ENCODE data around the gene ELOVL3. TPM values are rescaled to one million over a fixed set of nuclear protein-coding genes. Genes with fewer than 3 reads are reported as not detected.

ELOVL3 gene
- total RNA-seq, 1 donor from 2014 or later: 0.27 TPM

DNA sequence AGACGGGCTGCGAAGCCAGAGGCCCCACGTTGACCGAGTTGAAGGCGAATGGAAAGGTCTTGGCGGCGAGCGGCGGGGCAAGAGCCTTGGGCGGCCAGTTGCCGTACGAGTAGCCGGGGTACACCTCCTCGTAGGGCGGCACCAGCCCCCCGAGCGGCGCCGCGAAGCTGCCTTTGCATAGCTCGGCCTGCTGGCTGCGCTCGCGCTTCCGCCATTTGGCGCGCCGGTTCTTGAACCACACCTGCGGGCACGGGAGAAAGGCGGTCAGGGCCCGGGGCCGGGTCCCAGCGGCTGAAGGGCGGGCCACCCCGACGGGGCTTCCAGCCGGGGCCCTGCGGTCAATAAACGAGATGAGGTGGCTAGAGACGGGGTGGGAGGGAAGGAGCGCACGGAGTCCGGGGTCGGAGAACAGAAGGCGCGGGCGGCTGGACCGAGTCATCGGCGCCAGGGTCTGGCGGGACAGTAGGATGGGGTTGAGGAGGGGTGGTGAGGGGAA, 4.8 kb downstream of the ELOVL3 start:
- Mint-ChIP-seq H3K9me3 (no peaks in the 10 kb centered on the region), H3K36me3 (no peaks in the 10 kb centered on the region), H3K4me1 (peaks cover 10% of the 10 kb centered on the region), H3K4me3 (peak overlapping the region; percentile 52), H3K27me3 (ENCODE audit: low read depth) (peaks cover 97% of the 10 kb centered on the region), H3K27ac (no peak overlapping the region)
- peak in 1 of 2 experiments; percentile 55 for DNase-seq (ENCODE audit: low spot score in 2 of 2, unreplicated experiment in 2 of 2)
- TF ChIP-seq, protein P1, sequence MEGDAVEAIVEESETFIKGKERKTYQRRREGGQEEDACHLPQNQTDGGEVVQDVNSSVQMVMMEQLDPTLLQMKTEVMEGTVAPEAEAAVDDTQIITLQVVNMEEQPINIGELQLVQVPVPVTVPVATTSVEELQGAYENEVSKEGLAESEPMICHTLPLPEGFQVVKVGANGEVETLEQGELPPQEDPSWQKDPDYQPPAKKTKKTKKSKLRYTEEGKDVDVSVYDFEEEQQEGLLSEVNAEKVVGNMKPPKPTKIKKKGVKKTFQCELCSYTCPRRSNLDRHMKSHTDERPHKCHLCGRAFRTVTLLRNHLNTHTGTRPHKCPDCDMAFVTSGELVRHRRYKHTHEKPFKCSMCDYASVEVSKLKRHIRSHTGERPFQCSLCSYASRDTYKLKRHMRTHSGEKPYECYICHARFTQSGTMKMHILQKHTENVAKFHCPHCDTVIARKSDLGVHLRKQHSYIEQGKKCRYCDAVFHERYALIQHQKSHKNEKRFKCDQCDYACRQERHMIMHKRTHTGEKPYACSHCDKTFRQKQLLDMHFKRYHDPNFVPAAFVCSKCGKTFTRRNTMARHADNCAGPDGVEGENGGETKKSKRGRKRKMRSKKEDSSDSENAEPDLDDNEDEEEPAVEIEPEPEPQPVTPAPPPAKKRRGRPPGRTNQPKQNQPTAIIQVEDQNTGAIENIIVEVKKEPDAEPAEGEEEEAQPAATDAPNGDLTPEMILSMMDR (IDR thresholded peaks at IDR 0.05; ENCODE audit: unreplicated experiment): no peak

DNA sequence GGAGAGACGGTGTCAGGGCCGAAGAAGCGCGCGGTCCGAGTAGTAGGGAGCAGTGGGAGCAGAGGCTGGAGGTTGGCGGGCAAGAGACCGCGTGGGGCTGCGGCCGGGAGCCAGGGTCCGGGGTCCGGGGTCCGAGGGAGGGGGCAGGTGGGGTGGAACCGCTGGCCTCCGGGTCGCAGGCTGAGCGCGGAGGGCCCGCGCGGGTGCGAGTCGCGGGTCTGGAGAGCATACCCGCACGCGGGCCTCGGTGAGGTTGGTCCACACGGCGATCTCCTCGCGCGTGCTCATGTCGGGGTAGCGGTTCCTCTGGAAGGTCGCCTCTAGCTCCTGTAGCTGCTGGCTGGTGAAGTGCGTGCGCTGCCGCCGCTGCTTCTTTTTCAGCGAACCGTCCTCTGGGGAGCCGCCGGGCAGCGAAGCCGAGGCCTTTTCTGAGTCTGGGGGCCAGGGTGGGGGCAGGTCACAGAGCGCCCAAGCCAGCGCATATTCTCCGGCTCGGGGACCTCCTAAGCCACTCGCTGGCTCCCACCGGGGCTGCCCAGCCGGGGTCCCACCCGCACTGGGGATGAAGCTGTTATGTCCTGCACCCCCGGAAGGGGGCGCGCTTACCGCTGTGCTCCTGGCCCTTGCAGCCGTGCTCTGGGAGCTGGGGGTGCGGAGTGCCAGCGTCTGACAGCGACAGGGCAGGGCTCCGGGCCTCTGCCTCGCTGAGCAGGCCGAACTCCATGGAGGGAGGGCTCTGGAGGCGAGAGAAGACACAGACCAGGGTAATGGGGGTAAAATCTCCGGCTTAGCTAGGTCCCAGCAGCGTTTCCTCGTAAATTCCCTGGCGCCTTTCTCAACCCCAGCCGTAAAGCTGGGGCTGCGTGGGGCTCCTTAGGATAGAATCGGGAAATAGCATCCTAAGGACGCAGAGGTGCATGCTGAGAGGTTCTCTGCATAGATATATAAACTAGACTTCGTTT, 5.5 kb downstream of the ELOVL3 start:
- Mint-ChIP-seq H3K36me3 (no peaks in the 10 kb centered on the region), H3K9me3 (no peaks in the 10 kb centered on the region), H3K27ac (no peak overlapping the region), H3K4me1 (peaks cover 6% of the 10 kb centered on the region), H3K4me3 (peak overlapping the region; percentile 52), H3K27me3 (ENCODE audit: low read depth) (peaks cover 97% of the 10 kb centered on the region)
- TF ChIP-seq, protein P1 (IDR thresholded peaks at IDR 0.05; ENCODE audit: unreplicated experiment): peak; percentile 69
- peak in 1 of 2 experiments; percentile 47 for DNase-seq (ENCODE audit: low spot score in 2 of 2, unreplicated experiment in 2 of 2)

DNA sequence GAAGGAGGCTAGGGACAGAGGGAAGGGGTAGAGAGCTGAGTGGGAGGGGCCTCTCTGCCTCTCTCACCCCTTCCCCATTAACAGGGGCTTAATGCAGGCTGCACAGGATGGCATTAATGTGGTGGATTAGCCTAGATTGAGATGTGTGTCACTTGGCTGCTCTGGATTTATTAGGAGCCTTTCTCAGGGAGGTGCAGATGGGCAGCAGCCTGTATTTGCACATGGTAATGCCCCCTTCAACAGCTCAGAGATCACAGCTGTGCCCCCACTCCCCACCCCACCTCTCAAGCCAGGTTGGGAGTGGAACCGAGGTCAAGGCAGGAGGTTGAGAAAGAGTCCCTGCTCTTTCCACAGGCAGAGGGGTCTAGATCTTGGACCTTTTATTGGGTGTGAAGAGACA, 7.9 kb downstream of the ELOVL3 start:
- Mint-ChIP-seq H3K27me3 (ENCODE audit: low read depth) (peaks cover 96% of the 10 kb centered on the region), H3K4me3 (no peak overlapping the region), H3K27ac (no peak overlapping the region)

DNA sequence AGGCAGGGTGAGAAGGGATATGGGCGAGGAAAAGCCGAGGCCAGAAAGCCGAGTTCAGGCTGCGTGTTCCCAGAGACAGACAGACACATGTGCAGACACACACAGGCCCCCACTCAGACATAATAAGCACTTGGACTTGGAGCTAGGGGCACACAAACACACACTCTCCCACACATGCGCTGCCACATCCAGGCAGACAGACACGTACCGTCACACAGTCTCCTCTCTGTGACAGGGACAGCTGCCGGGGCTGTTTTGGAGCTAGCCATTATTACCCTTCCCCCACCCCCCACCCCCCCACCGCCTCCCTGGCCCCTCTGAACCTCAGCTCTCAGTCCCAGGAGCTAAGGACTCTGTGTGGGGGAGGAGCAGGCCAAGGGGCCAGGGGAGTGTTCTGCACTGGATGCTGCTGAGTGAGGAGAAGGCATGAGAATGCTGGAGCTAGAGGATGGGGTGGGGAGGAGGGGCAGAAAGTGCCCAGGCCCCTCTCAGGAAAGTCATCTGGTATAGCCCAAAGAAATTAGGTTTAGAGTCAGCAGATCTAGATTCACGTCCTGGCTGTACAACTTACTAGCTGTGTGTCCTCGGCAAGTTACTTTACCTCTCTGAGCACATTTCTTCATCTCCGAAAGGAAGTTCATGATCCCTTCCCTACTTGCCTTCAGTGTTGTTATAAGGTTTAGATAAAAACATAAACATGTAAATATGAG, 8.9 kb downstream of the ELOVL3 start:
- Mint-ChIP-seq H3K4me3 (no peak overlapping the region), H3K27me3 (ENCODE audit: low read depth) (peaks cover 96% of the 10 kb centered on the region), H3K9me3 (no peaks in the 10 kb centered on the region), H3K27ac (no peak overlapping the region), H3K4me1 (peaks cover 2% of the 10 kb centered on the region), H3K36me3 (no peaks in the 10 kb centered on the region)
- TF ChIP-seq, protein P1 (IDR thresholded peaks at IDR 0.05; ENCODE audit: unreplicated experiment): no peak
- DNase-seq (ENCODE audit: low spot score in 2 of 2, unreplicated experiment in 2 of 2): no peak

More for the DNA sequence above, 7.9 kb downstream of the ELOVL3 start:
- no peaks in the 10 kb centered on the region for H3K36me3 Mint-ChIP-seq
- TF ChIP-seq, protein P1 (IDR thresholded peaks at IDR 0.05; ENCODE audit: unreplicated experiment): no peak
- DNase-seq (ENCODE audit: low spot score in 2 of 2, unreplicated experiment in 2 of 2): no peak
- peaks cover 6% of the 10 kb centered on the region for H3K4me1 Mint-ChIP-seq
- H3K9me3 Mint-ChIP-seq: no peaks in the 10 kb centered on the region

DNA sequence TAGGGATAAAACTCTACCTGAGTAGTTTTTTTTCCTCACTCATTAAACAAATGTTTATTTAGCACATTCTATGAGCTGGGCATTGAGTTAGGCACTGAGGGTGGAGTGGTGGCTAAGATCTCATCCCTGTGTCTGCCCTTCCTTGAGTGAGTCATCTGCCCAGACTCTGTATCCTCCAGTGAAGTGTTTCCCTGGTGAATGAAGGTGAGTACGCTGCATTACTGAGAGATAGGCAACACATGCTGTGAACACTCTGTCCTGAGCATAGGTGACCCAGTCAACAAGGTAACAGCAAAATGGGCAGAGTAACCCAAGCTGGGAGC, 9.5 kb downstream of the ELOVL3 start:
- H3K4me3 Mint-ChIP-seq: no peak overlapping the region
- H3K27ac Mint-ChIP-seq: no peak overlapping the region
- no peaks in the 10 kb centered on the region for H3K9me3 Mint-ChIP-seq
- H3K36me3 Mint-ChIP-seq: no peaks in the 10 kb centered on the region
- TF ChIP-seq, protein P1 (IDR thresholded peaks at IDR 0.05; ENCODE audit: unreplicated experiment): no peak
- peaks cover 96% of the 10 kb centered on the region for H3K27me3 Mint-ChIP-seq (ENCODE audit: low read depth)
- DNase-seq (ENCODE audit: low spot score in 2 of 2, unreplicated experiment in 2 of 2): no peak
- H3K4me1 Mint-ChIP-seq: peaks cover 3% of the 10 kb centered on the region
